ENCODE results near the gene VCAN.

Gene VCAN

DNA sequence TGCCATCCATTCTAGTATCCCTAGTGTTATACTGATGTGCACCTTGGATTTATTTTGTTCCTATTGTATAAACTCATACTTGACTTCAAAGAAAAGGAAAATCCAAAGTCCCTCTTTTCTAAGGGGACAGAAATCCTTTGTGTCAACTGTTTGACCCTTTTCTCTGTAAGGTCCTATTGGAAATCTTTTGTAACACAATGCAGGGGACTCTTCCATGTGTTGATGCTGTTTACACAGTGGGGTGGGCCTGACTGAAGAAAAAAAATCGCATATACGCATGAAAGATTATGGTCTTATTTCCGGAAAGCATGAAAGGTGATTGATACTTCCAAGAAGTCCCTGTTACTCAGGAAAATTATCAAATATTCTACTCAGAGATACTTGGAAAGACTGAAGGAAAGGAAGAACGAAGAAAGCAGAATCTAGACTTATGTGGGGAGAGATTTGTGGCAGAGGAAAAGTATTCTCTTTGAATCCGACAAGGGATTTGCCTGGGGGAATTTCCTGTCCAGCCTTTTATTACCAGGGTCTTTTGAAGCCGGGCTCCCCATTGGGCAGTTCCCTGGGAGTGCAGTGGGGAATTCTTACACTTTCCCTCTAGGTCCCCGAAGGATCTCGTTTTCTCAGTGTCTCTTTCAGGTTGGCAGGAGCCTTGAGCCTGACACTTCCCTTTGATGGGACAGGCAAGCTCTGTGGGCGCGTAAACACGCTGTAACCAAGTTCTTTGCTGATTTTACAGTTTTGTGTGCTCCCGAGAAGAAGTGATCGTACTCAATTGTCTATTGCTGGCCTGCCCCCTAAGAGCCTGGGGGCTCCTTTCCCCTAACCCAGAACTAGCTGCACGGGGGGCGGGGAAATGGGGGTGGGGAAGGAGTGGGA, 779 bp upstream of the VCAN start:
- H3K9me3 ChIP-seq (ENCODE audit: control insufficient read depth, insufficient read depth, low read depth, low read length): no peaks in the 10 kb centered on the region
- no peak for TF ChIP-seq ZNF571 (tag by site-specific recombination; IDR thresholded peaks at IDR 0.05)
- peak; percentile 74 for TF ChIP-seq PRDM1 (tag by site-specific recombination; IDR thresholded peaks at IDR 0.05)
- TF ChIP-seq MYNN (tag by site-specific recombination; IDR thresholded peaks at IDR 0.05; ENCODE audit: borderline replicate concordance): no peak
- TF ChIP-seq ZNF335 (tag by site-specific recombination; conservative IDR thresholded peaks at IDR 0.05): peak; percentile 70
- no peak for TF ChIP-seq ZNF747 (tag by site-specific recombination; IDR thresholded peaks at IDR 0.05)
- peak overlapping the region; percentile 96 for H3K27ac ChIP-seq (ENCODE audit: extremely low read depth, low read depth, low read length)
- H3K4me1 ChIP-seq (ENCODE audit: control insufficient read depth, insufficient read depth, low read length): peaks cover 5% of the 10 kb centered on the region
- H3K36me3 ChIP-seq (ENCODE audit: control insufficient read depth in 2 of 2, insufficient read depth in 1 of 2, low read length in 2 of 2): no peaks in the 10 kb centered on the region
- CTCF ChIA-PET: interaction anchor here (0.6 to 1.3 kb wide), 2 partner anchors 11 to 31 kb away, joined by 3 to 4 read pairs; no protein-coding TSS in a partner anchor
- POLR2A ChIA-PET: interaction anchor here (0.8 to 1.4 kb wide), 5 partner anchors 11 to 168 kb away, joined by 3 to 5 read pairs (median 3); no protein-coding TSS in a partner anchor
- H3K4me3 ChIP-seq (ENCODE audit: low read depth, low read length): peak overlapping the region; percentile 58

DNA sequence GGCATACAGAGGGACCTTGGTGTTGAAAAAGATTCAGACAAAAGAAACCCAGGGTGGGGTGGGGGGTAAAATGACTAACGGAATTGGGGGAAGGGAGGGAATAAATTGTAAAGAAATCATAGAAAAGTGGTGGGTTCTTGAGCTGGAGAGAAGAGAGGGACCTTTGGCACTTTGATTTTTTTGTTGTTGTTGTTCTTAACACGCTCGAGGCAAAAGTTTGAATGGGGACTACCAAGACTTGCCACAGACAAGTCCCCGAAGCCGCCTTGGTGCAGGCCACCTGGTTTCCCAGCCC, 616 bp downstream of the VCAN start:
- Histone ChIP-seq H3K36me3 (ENCODE audit: control insufficient read depth in 2 of 2, insufficient read depth in 1 of 2, low read length in 2 of 2) (no peaks in the 10 kb centered on the region), H3K27ac (ENCODE audit: extremely low read depth, low read depth, low read length) (peak overlapping the region; percentile 96), H3K4me3 (ENCODE audit: low read depth, low read length) (peak overlapping the region; percentile 58), H3K9me3 (ENCODE audit: control insufficient read depth, insufficient read depth, low read depth, low read length) (no peaks in the 10 kb centered on the region), H3K4me1 (ENCODE audit: control insufficient read depth, insufficient read depth, low read length) (peaks cover 5% of the 10 kb centered on the region)
- TF ChIP-seq, protein P1, sequence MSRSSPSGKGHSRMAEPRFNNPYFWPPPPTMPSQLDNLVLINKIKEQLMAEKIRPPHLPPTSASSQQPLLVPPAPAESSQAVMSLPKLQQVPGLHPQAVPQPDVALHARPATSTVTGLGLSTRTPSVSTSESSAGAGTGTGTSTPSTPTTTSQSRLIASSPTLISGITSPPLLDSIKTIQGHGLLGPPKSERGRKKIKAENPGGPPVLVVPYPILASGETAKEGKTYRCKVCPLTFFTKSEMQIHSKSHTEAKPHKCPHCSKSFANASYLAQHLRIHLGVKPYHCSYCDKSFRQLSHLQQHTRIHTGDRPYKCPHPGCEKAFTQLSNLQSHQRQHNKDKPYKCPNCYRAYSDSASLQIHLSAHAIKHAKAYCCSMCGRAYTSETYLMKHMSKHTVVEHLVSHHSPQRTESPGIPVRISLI (tag by site-specific recombination; IDR thresholded peaks at IDR 0.05): 0 out of 2 replicates have a peak, but pooled peaks have one; percentile 8
- TF ChIP-seq ZNF391 (tag by site-specific recombination; IDR thresholded peaks at IDR 0.05; ENCODE audit: borderline replicate concordance, low read depth) (no peak), ZNF157 (tag by site-specific recombination; IDR thresholded peaks at IDR 0.05) (no peak), ZNF677 (tag by site-specific recombination; IDR thresholded peaks at IDR 0.05) (no peak)
- TF ChIP-seq, protein P2, sequence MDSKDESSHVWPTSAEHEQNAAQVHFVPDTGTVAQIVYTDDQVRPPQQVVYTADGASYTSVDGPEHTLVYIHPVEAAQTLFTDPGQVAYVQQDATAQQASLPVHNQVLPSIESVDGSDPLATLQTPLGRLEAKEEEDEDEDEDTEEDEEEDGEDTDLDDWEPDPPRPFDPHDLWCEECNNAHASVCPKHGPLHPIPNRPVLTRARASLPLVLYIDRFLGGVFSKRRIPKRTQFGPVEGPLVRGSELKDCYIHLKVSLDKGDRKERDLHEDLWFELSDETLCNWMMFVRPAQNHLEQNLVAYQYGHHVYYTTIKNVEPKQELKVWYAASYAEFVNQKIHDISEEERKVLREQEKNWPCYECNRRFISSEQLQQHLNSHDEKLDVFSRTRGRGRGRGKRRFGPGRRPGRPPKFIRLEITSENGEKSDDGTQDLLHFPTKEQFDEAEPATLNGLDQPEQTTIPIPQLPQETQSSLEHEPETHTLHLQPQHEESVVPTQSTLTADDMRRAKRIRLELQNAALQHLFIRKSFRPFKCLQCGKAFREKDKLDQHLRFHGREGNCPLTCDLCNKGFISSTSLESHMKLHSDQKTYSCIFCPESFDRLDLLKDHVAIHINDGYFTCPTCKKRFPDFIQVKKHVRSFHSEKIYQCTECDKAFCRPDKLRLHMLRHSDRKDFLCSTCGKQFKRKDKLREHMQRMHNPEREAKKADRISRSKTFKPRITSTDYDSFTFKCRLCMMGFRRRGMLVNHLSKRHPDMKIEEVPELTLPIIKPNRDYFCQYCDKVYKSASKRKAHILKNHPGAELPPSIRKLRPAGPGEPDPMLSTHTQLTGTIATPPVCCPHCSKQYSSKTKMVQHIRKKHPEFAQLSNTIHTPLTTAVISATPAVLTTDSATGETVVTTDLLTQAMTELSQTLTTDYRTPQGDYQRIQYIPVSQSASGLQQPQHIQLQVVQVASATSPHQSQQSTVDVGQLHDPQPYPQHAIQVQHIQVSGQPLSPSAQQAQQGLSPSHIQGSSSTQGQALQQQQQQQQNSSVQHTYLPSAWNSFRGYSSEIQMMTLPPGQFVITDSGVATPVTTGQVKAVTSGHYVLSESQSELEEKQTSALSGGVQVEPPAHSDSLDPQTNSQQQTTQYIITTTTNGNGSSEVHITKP (tag by site-specific recombination; IDR thresholded peaks at IDR 0.05): peak; percentile 99
- TF ChIP-seq, protein P3, sequence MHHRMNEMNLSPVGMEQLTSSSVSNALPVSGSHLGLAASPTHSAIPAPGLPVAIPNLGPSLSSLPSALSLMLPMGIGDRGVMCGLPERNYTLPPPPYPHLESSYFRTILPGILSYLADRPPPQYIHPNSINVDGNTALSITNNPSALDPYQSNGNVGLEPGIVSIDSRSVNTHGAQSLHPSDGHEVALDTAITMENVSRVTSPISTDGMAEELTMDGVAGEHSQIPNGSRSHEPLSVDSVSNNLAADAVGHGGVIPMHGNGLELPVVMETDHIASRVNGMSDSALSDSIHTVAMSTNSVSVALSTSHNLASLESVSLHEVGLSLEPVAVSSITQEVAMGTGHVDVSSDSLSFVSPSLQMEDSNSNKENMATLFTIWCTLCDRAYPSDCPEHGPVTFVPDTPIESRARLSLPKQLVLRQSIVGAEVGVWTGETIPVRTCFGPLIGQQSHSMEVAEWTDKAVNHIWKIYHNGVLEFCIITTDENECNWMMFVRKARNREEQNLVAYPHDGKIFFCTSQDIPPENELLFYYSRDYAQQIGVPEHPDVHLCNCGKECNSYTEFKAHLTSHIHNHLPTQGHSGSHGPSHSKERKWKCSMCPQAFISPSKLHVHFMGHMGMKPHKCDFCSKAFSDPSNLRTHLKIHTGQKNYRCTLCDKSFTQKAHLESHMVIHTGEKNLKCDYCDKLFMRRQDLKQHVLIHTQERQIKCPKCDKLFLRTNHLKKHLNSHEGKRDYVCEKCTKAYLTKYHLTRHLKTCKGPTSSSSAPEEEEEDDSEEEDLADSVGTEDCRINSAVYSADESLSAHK (tag by site-specific recombination; IDR thresholded peaks at IDR 0.05): 0 out of 2 replicates have a peak, but pooled peaks have one; percentile 7
- ChIA-PET CTCF (interaction anchor here (0.6 to 1.3 kb wide), 5 partner anchors 33 to 1703 kb away, joined by 3 to 5 read pairs (median 3); no protein-coding TSS in a partner anchor), POLR2A (interaction anchor here (1.3 to 1.4 kb wide), 2 partner anchors 16 to 91 kb away, joined by 3 to 5 read pairs; no protein-coding TSS in a partner anchor)

All from HEK293 (cell line).